IMR-90 (cell line): ENCODE results near the gene UQCRC1. TPM values are rescaled to one million over a fixed set of nuclear protein-coding genes. Genes with fewer than 3 reads are reported as not detected.

Experiments used
- ATAC-seq: fragments of 200-7000 bp; cut with Tn5 transposase; 2 replicates; pipeline ENCODE4 v1.9.1; 2020; ENCODE audit warnings: low read depth, mild to moderate bottlenecking, moderate library complexity
- BruUV-seq: library from RNA; stranded (reverse); fragments of 400-500 nt; replicated peaks from 2 replicates; lab custom pipeline; 2021; lab: Mats Ljungman, UMichigan
- CTCF ChIA-PET: fragments of 300-600 bp; formaldehyde crosslinking; extraction: SDS; loops from one replicate; lab custom pipeline; 2021; ENCODE audit warnings: antibody characterized with exemption; lab: Yijun Ruan, JAX
- POLR2A ChIA-PET: fragments of 300-600 bp; sonication (Branson Sonifier 250); formaldehyde crosslinking; loops from one replicate; lab custom pipeline; 2022; ENCODE audit warnings: antibody characterized with exemption; ENCODE audit not compliant: unreplicated experiment; lab: Charles Lee
- DNase-seq: peaks from one replicate; pipeline ENCODE4 v3.0.0; 2013
- H2AFZ ChIP-seq: replicated peaks from 2 replicates; pipeline ENCODE3; 2013; ENCODE audit warnings: low read length, mild to moderate bottlenecking; ENCODE audit not compliant: poor library complexity
- H2AK5ac ChIP-seq: 2 replicates; pipeline ENCODE4 v1.6.1; 2013; ENCODE audit warnings: low read depth, low read length, inconsistent platforms
- H2AK9ac ChIP-seq: replicated peaks from 2 replicates; pipeline ENCODE3; 2013; ENCODE audit warnings: mild to moderate bottlenecking, low read depth, low read length, moderate library complexity; ENCODE audit not compliant: poor library complexity
- H2BK120ac ChIP-seq: 2 replicates; pipeline ENCODE4 v1.6.1; 2013; ENCODE audit warnings: low read depth, low read length, inconsistent platforms
- H2BK15ac ChIP-seq: 3 replicates; pipeline ENCODE4 v1.6.1; 2013; ENCODE audit warnings: low read depth, low read length, inconsistent platforms
- H2BK20ac ChIP-seq: 2 replicates; pipeline ENCODE4 v1.6.1; 2013; ENCODE audit warnings: low read depth, mild to moderate bottlenecking, inconsistent platforms, low read length, moderate library complexity
- H2BK5ac ChIP-seq: 2 replicates; pipeline ENCODE4 v1.6.1; 2013; ENCODE audit warnings: mild to moderate bottlenecking, low read depth, low read length, inconsistent platforms; ENCODE audit not compliant: poor library complexity, severe bottlenecking
- H3K14ac ChIP-seq: replicated peaks from 2 replicates; pipeline ENCODE4 v1.6.1; 2013; ENCODE audit warnings: low read depth, low read length, inconsistent platforms
- H3K18ac ChIP-seq: 2 replicates; pipeline ENCODE4 v1.6.1; 2013; ENCODE audit warnings: low read depth, low read length, control low read depth
- H3K23ac ChIP-seq: 2 replicates; pipeline ENCODE4 v1.6.1; 2013; ENCODE audit warnings: low read depth, low read length, inconsistent platforms
- H3K27ac ChIP-seq: 2 replicates; pipeline ENCODE4 v1.5.1; 2013; ENCODE audit warnings: mild to moderate bottlenecking, control low read depth, low read length; ENCODE audit not compliant: insufficient read depth
- H3K27me3 ChIP-seq: 2 replicates; pipeline ENCODE4 v1.6.1; 2013; ENCODE audit warnings: low read length; ENCODE audit not compliant: control insufficient read depth, insufficient read depth
- H3K36me3 ChIP-seq: 2 replicates; pipeline ENCODE4 v1.6.1; 2013; ENCODE audit warnings: low read length, mixed read lengths; ENCODE audit not compliant: control insufficient read depth, insufficient read depth
- H3K4ac ChIP-seq: 2 replicates; pipeline ENCODE4 v1.6.1; 2013; ENCODE audit warnings: low read depth, low read length, inconsistent platforms
- H3K4me1 ChIP-seq: 2 replicates; pipeline ENCODE4 v1.6.1; 2013; ENCODE audit warnings: low read length, mixed read lengths; ENCODE audit not compliant: control insufficient read depth, insufficient read depth
- H3K4me2 ChIP-seq: 2 replicates; pipeline ENCODE4 v1.6.1; 2013; ENCODE audit warnings: low read depth, mild to moderate bottlenecking, control low read depth, low read length, moderate library complexity
- H3K4me3 ChIP-seq: 2 replicates; pipeline ENCODE4 v1.5.1; 2013; ENCODE audit warnings: low read depth, mild to moderate bottlenecking, control low read depth, low read length, moderate library complexity; ENCODE audit not compliant: insufficient read depth
- H3K56ac ChIP-seq: 2 replicates; pipeline ENCODE4 v1.6.1; 2013; ENCODE audit warnings: low read length, inconsistent platforms; ENCODE audit not compliant: insufficient read depth; ENCODE audit errors: extremely low read depth
- H3K79me1 ChIP-seq, 2 experiments: 2 replicates each; pipeline ENCODE4 v1.6.1; 2013; ENCODE audit warnings: low read length in 2 of 2, inconsistent platforms in 1 of 2, low read depth in 1 of 2
- H3K9ac ChIP-seq: 2 replicates; pipeline ENCODE4 v1.6.1; 2013; ENCODE audit warnings: low read depth, low read length, control low read depth
- H3K9me1 ChIP-seq: 2 replicates; pipeline ENCODE4 v1.6.1; 2013; ENCODE audit warnings: low read length, inconsistent platforms; ENCODE audit not compliant: insufficient read depth
- H3K9me3 ChIP-seq: 2 replicates; pipeline ENCODE4 v1.6.1; 2013; ENCODE audit warnings: low read length; ENCODE audit not compliant: control insufficient read depth, insufficient read depth
- H4K20me1 ChIP-seq: 2 replicates; pipeline ENCODE4 v1.6.1; 2013; ENCODE audit warnings: low read length, inconsistent platforms; ENCODE audit not compliant: insufficient read depth
- H4K5ac ChIP-seq: 2 replicates; pipeline ENCODE4 v1.6.1; 2013; ENCODE audit warnings: mild to moderate bottlenecking, low read depth, low read length, control low read depth
- H4K8ac ChIP-seq, 2 experiments: 2 replicates each; pipeline ENCODE4 v1.6.1; 2013; ENCODE audit warnings: low read depth in 2 of 2, low read length in 2 of 2, control low read depth in 1 of 2, inconsistent platforms in 1 of 2
- H4K91ac ChIP-seq: 2 replicates; pipeline ENCODE4 v1.6.1; 2013; ENCODE audit warnings: low read depth, low read length, inconsistent platforms; ENCODE audit not compliant: insufficient read depth
- CHD1 ChIP-seq: IDR thresholded peaks from 2 replicates; pipeline ENCODE4 v1.6.1; 2012; ENCODE audit warnings: low read depth, low read length, improper control_type of control experiment
- MAFK ChIP-seq: IDR thresholded peaks from 2 replicates; pipeline ENCODE4 v1.6.1; 2012; ENCODE audit warnings: low read depth, low read length, improper control_type of control experiment
- WGBS, 2 experiments: methylation state at CpG; one replicate each; pipeline versions ENCODE4 v1.1.5 to v1.1.7; 2013; ENCODE audit warnings: missing lambda C conversion rate in 2 of 2; ENCODE audit not compliant: insufficient read length in 1 of 2; ENCODE audit errors: extremely low coverage in 2 of 2; 5-methylcytosine and 5-hydroxymethylcytosine counted together
- dilution Hi-C: fragments of 300-500 bp; cut with HindIII; formaldehyde crosslinking; loops from one replicate; pipeline ENCODE4 v1.14.3; 2018; ENCODE audit warnings: low sequenced_read_pairs; ENCODE audit not compliant: unreplicated experiment
- in situ Hi-C: fragments of 300-500 bp; cut with MboI; formaldehyde crosslinking; loops from 3 replicates; pipeline ENCODE4 v1.14.3; 2019; ENCODE audit warnings: low sequenced_read_pairs, inconsistent platforms, mixed read lengths
- intact Hi-C: fragments of 100-400 bp; cut with micrococcal nuclease; formaldehyde crosslinking; loops from 2 replicates; pipeline ENCODE4 v1.10.0; 2022
- polyA plus RNA-seq, 3 experiments: library from polyadenylated mRNA; depleted of rRNA; stranded (reverse); fragments of >200 nt; gene quantifications; 2 replicates each; pipeline ENCODE4 v1.2.3, GENCODE V29; 2012; ENCODE audit warnings: low replicate concordance in 1 of 3
- total RNA-seq: library from RNA; depleted of rRNA; stranded (reverse); fragments of >200 nt; gene quantifications from 2 replicates; pipeline ENCODE4 v1.2.3, GENCODE V29; 2012

Gene UQCRC1
- total and polyA plus RNA-seq, 2 of the 4 experiments (the other 2 are of a cell fraction), result 474 to 1,365 TPM

- peak overlapping the region; percentile 15 for H2AK9ac ChIP-seq
- TF ChIP-seq MAFK (no peak), CHD1 (no peak)
- H3K4ac ChIP-seq, result no peak overlapping the region; the same call in 1 of the 2 replicates
- no peak overlapping the region for H3K4me3 ChIP-seq
- no peak overlapping the region for H3K4me2 ChIP-seq
- H3K18ac ChIP-seq, result no peak overlapping the region
- no peak overlapping the region for H3K56ac ChIP-seq
- no peaks in the 10 kb centered on the region for H3K27me3 ChIP-seq
- WGBS, 2 experiments, result 96% methylated on average over 16 of the region's 21 CpGs; no CpG with 5 or more reads in 1 of the 2 experiments
- peaks cover 54% of the 10 kb centered on the region for H3K9me1 ChIP-seq
- peak overlapping the region; percentile 73 for H2AK5ac ChIP-seq
- H2AFZ ChIP-seq, result peak overlapping the region; percentile 28
- in situ Hi-C loops, result no loop called here
- CTCF ChIA-PET, result no interaction called here
- ATAC-seq (no peak), DNase-seq (peak; percentile 13)
- TSS peak; percentile 79 for BruUV-seq
- H4K91ac ChIP-seq, result no peak overlapping the region; the same call in 1 of the 2 replicates
- no peak overlapping the region for H3K27ac ChIP-seq
- H3K4me1 ChIP-seq, result peaks cover 34% of the 10 kb centered on the region
- no peak overlapping the region for H2BK5ac ChIP-seq
- H3K36me3 ChIP-seq, result peaks cover 52% of the 10 kb centered on the region
- intact Hi-C loops, result no loop called here
- H3K9me3 ChIP-seq, result no peaks in the 10 kb centered on the region
- H3K14ac ChIP-seq, result 0 out of 2 replicates have a peak overlapping the region, but pooled peaks have one; percentile 36
- peak overlapping the region; percentile 47 for H3K23ac ChIP-seq
- H3K79me1 ChIP-seq, result peaks cover 32 to 88% of the 10 kb centered on the region in 2 experiments
- no peaks in the 10 kb centered on the region; the same call in 1 of the 2 replicates for H4K20me1 ChIP-seq
- POLR2A ChIA-PET, result no interaction called here
- 0 out of 4 replicates have a peak overlapping the region, but pooled peaks of 1 of the 2 experiments have one; percentile 13 for H4K8ac ChIP-seq
- no peak overlapping the region for H2BK20ac ChIP-seq
- dilution Hi-C loops, result no loop called here
- no peak overlapping the region for H4K5ac ChIP-seq
- peak overlapping the region; percentile 16; the same call in 1 of the 2 replicates for H2BK120ac ChIP-seq
- no peak overlapping the region for H3K9ac ChIP-seq
- no peak overlapping the region for H2BK15ac ChIP-seq
Observed at GRCh38 chr3:48592519-48593087, 16.8 kb downstream of the UQCRC1 start.
